ENCODE results near the gene ZFHX3.

ZFHX3 gene

DNA sequence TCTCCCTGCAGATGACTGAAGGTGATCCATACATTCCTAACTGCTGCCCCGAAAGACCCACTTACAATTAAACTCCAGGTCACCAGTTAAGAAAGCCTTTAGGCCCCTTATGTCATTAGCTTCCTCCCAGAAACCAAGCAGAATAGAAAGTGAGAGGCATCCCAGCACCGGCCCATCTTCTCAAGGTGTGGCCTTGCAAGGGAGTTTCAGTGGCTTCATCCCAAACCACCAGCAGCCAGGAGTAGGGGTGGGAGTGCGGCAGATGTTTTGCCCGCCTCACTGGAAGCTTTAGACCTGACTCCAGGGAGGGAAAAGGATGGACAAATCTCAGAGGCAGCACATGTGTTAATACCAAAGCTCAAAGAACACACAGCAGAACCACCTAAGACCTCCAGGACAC is 5.1 kb downstream of the ZFHX3 start:
- Histone ChIP-seq H3K9me3 (no peaks in the 10 kb centered on the region), H3K27me3 (no peaks in the 10 kb centered on the region), H3K4me1 (peaks cover 36% of the 10 kb centered on the region), H3K4me3 (ENCODE audit: low read depth, low read length) (no peak overlapping the region), H3K36me3 (no peaks in the 10 kb centered on the region)
- DNase-seq: no peak
- no peak for TF ChIP-seq CTCF (IDR thresholded peaks at IDR 0.05; ENCODE audit: low read depth, low read length)

DNA sequence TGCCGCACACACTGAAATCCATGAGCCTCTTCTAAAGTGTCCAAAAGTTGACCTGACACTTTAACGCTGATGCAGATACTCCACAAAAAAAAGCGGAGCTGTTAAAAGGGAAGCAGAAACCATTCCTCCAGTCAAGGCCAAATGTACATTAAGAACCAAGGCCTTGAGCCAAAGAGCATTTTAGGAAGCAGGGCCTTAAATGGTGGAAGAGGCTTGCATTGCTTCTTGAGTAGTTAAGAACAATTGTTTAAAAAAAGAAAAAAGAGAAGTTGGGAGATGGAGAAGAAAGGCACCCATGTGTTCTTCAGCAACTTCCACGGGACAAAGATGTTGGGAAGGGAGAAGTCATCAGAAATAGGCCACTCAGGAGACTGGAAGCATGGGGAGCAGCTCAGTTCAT is 6.3 kb downstream of the ZFHX3 start:
- Histone ChIP-seq H3K9me3 (no peaks in the 10 kb centered on the region), H3K4me1 (peaks cover 35% of the 10 kb centered on the region), H3K4me3 (ENCODE audit: low read depth, low read length) (no peak overlapping the region), H3K36me3 (no peaks in the 10 kb centered on the region), H3K27me3 (no peaks in the 10 kb centered on the region)
- no peak for TF ChIP-seq CTCF (IDR thresholded peaks at IDR 0.05; ENCODE audit: low read depth, low read length)
- DNase-seq: no peak

DNA sequence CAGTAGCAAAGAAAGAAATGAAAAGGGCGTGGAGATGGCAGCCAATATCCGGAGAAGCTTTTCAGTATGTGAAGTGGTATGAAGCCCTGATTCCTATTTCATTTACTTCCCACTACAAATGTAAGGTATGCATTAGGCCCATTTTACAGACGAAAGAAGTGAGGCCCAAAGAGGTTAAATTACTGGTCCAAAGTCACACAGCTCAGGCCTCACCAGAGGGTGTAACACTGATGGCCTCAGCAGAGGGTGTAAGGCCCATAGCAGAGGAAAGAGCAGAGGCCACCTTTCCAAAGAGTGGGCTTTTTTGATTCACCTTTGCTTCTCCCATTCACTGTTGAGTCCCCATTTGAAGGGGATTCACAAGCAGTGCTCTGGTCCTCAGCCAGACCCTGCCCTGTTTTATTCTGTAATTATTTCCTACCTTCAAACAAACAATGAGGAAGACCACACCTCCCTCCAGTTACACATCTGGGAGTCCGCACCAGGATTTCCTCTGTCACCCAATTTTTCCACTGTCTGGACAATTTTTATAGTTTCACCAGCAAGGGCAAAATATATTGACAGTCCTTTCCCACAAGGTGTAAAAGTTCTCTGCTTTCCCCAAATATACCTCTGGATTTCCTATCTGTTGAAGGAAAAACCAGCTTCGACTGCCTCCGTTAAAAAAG is 7.1 kb downstream of the ZFHX3 start:
- no peak for DNase-seq
- Histone ChIP-seq H3K27me3 (no peaks in the 10 kb centered on the region), H3K4me1 (peaks cover 38% of the 10 kb centered on the region), H3K4me3 (ENCODE audit: low read depth, low read length) (no peak overlapping the region), H3K9me3 (no peaks in the 10 kb centered on the region), H3K36me3 (no peaks in the 10 kb centered on the region)
- TF ChIP-seq CTCF (IDR thresholded peaks at IDR 0.05; ENCODE audit: low read depth, low read length): no peak

- no peak for TF ChIP-seq CTCF (IDR thresholded peaks at IDR 0.05; ENCODE audit: low read depth, low read length)
Measured at GRCh38 chr16:73040136-73040535, 7.8 kb downstream of the ZFHX3 start.

DNA sequence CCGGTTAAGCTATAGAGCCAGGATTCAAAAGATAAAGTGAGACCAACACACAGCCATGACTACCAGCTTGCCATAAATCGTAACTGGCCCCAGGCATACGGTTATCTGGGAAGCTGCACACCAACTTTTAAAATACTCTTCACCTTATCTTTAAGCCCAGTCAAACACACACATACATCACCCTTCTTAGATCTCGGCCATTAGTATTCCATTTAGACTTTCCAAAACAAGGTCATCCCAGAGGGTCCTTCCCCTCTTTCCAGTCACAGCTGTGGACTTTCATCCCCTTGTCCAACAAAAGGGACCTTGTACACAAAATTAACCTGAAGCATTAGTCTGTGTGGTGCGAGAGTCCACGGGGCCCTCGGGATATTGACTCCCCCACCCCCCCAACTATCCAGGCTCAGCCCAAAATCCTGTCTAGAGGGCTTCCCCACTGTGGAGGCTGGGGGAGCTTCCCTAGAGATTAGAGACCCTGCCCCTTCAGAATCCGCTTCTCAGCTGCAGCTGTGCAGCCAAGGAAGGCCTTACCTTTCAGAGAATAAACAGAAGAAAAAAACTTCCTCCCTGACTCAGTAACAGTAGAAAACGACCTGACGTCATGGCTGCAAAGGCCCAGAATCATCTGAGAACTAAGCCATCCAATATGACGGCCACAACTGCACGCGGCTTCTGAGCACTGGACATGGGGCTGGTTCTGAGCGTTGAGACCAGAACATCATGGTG is 9.9 kb downstream of the ZFHX3 start:
- TF ChIP-seq CTCF (IDR thresholded peaks at IDR 0.05; ENCODE audit: low read depth, low read length): no peak
- H3K27me3 ChIP-seq: no peaks in the 10 kb centered on the region
- DNase-seq: peak; percentile 59
- H3K9me3 ChIP-seq: no peaks in the 10 kb centered on the region
- H3K36me3 ChIP-seq: no peaks in the 10 kb centered on the region
- H3K4me1 ChIP-seq: peaks cover 30% of the 10 kb centered on the region
- no peak overlapping the region for H3K4me3 ChIP-seq (ENCODE audit: low read depth, low read length)

More at GRCh38 chr16:73040136-73040535, 7.8 kb downstream of the ZFHX3 start:
- no peaks in the 10 kb centered on the region for H3K9me3 ChIP-seq
- no peak for DNase-seq
- H3K4me1 ChIP-seq: peaks cover 40% of the 10 kb centered on the region
- H3K27me3 ChIP-seq: no peaks in the 10 kb centered on the region
- no peak overlapping the region for H3K4me3 ChIP-seq (ENCODE audit: low read depth, low read length)
- H3K36me3 ChIP-seq: no peaks in the 10 kb centered on the region

- peaks cover 30% of the 10 kb centered on the region for H3K4me1 ChIP-seq
Measured at GRCh38 chr16:73037331-73037745, 10.6 kb downstream of the ZFHX3 start.

More at GRCh38 chr16:73037331-73037745, 10.6 kb downstream of the ZFHX3 start:
- no peaks in the 10 kb centered on the region for H3K27me3 ChIP-seq
- H3K9me3 ChIP-seq: no peaks in the 10 kb centered on the region
- no peaks in the 10 kb centered on the region for H3K36me3 ChIP-seq
- TF ChIP-seq CTCF (IDR thresholded peaks at IDR 0.05; ENCODE audit: low read depth, low read length): no peak
- peak; percentile 47 for DNase-seq
- no peak overlapping the region for H3K4me3 ChIP-seq (ENCODE audit: low read depth, low read length)

Measured in BE2C (cell line).